Activated naive CD4-positive, alpha-beta T cell treated with Interleukin-2 at 50 U/mL for 16 hours (primary cell): ENCODE data around the gene LST1.

Source experiments
- DNase-seq: peaks from one replicate; pipeline ENCODE4 v3.0.0-alpha.2; 2020

Gene LST1

DNA sequence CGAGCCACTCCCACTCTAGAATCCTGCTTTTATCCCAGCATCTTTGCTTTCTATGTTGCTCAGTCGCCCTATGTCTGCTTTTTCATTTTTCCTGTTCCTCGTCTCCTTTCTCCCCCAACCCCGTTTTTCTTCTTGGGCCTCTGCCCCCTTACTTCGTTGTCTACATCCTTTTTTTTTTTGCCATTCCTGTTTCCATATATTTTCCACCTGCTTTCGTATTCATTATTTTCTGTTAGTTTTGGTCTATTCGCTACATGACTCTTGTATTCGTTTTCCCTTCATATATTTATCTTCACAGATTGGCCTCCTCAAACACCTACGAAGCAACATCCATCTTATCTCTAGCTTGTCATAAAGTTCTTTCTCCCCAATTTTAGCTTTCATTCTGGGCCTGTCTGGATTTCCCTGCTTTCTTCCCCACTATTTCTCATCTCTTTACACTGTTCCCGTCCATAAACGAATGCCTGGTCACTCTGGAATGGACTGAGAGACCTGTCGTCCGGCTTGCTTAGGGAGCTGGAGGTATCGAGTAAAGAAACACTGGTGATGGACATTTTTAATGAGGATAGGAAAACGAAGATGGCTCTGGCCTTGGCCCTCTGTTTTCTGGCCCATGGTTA, 35.4 kb downstream of the LST1 start:
- no peak for DNase-seq

DNA sequence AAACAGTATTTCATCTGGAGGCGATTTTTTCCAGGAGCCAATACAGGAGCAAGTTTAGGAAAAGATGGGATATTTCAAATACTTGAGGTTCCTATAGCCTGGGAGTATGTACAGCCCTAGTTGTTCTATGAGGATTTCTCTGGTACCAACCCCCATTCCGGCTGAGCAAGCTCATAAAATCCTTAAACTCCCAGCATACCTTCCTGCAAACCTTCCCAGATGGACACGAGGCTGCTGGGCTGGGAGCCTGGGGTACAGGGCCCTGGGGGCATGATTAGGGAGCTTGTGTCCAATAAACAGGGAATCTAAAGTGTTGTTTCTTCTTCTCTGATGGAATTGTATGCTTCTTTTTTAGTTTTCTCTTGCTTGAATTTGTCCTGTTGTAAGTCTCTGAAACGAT, 35.9 kb downstream of the LST1 start:
- DNase-seq, result no peak

GRCh38 chr6:31622684-31623091, 36.6 kb downstream of the LST1 start:
- DNase-seq, result no peak

GRCh38 chr6:31624070-31624469, 38.0 kb downstream of the LST1 start:
- no peak for DNase-seq

DNA sequence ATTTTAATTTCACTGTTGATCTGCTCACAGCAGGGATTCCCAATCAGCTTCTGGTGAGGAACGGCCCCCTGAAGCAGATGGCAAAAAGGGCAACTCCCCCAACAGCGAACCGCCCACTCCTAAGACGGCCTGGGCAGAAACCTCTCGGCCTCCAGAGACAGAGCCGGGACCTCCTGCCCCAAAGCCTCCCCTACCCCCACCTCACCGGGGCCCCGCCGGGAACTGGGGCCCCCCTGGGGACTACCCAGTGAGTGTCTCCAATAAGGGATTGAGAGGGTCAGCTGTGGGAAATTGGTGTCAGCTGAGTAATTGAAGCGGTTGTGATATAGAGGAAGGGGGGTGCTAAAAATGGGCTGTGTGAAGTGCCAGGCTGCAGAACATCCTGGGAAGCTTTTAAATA, 40.9 kb downstream of the LST1 start:
- no peak for DNase-seq

DNA sequence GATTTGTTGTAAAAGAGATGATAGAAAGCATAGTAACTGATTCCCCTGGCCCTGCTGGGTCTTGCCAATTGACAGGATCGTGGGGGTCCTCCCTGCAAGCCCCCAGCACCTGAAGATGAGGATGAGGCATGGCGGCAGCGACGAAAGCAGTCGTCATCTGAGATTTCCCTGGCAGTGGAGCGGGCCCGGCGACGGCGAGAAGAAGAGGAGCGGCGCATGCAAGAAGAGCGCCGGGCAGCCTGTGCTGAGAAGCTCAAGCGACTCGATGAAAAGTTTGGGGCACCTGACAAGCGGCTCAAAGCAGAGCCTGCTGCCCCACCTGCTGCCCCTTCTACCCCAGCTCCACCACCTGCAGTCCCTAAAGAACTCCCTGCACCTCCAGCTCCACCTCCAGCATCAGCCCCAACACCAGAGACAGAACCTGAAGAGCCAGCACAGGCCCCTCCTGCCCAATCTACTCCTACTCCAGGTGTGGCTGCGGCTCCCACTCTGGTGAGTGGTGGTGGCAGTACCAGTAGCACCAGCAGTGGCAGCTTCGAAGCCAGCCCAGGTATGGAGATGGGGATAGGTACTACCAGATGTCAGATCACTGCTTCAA, 41.7 kb downstream of the LST1 start:
- no peak for DNase-seq

GRCh38 chr6:31629014-31629413, 42.9 kb downstream of the LST1 start:
- DNase-seq, result no peak

DNA sequence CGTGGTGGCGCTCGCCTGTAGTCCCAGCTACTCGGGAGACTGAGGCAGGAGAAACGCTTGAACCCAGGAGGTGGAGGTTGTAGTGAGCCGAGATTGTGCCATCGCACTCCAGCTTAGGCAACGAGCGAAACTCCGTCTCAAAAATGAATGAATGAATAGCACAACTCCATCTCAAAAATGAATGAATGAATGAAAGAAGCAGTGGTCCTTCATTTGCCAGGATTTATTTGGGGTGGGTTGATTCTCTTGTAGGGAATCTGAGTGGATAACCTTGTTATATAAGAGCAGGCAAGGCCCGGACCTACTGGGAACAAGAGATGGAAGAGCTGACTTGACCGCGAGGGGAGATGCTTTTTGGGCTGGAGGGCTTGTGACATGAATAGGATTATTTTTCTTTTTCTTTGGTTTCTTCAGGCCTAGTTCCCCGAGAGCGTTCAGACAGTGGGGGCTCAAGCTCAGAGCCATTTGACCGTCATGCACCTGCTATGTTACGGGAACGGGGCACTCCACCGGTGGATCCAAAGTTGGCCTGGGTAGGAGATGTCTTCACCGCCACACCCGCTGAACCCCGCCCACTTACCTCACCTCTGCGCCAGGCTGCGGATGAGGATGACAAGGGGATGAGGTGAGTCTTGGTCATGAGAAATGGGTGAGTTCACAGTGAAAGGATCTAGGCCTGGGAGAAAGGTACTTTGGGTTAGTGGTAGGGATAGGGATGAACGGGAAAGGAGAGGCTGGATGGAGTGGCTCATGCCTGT, 44.3 kb downstream of the LST1 start:
- DNase-seq, result no peak

DNA sequence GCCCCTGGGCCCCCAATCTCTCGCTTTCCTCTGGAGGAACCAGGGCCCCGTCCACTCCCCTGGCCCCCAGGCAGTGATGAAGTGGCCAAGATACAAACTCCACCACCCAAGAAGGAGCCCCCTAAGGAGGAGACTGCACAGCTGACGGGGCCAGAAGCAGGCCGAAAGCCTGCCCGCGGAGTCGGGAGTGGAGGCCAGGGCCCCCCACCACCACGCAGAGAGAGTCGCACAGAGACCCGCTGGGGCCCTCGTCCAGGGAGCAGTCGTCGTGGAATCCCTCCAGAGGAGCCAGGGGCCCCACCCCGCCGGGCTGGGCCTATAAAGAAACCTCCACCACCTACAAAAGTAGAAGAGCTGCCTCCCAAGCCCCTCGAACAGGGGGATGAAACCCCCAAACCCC, 45.1 kb downstream of the LST1 start:
- DNase-seq, result no peak

GRCh38 chr6:31631681-31632278, 45.7 kb downstream of the LST1 start:
- no peak for DNase-seq

GRCh38 chr6:31632279-31632946, 46.3 kb downstream of the LST1 start:
- DNase-seq, result no peak

DNA sequence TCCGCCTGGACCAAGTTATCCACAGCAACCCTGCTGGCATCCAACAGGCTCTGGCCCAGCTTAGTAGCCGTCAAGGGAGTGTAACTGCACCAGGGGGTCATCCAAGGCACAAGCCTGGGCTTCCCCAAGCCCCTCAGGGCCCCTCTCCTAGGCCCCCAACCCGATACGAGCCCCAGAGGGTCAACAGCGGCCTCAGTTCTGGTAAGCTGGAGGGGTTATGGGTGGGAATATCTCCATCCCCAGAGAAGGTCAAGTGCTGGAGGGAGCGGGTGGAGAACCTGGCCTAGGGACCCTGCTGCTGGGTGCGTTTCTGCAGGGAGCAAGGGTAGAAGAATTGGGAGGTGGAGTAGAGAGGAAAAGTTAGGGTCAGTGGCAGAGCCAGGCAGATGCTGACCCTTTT, 47.4 kb downstream of the LST1 start:
- DNase-seq, result no peak

GRCh38 chr6:31634131-31634530, 48.1 kb downstream of the LST1 start:
- no peak for DNase-seq

- DNase-seq, result no peak
Observed at GRCh38 chr6:31634969-31635575, 49.0 kb downstream of the LST1 start.

- DNase-seq, result no peak
Observed at GRCh38 chr6:31636698-31637596, 50.9 kb downstream of the LST1 start.
